ENCODE measurements around the gene MCF2L2. TPM values are rescaled to one million over a fixed set of nuclear protein-coding genes. Genes with fewer than 3 reads are reported as not detected.
"Not testable (repeated sequence)": the region's sequence is repeated elsewhere in the genome, so short reads cannot be mapped to it uniquely, and the experiment has no call there.

Gene MCF2L2
- total RNA-seq, 1 donor from 2014 or later = 7.2 TPM

- peak; percentile 31 for DNase-seq (ENCODE audit: low spot score)
Measured at GRCh38 chr3:183210862-183211341, 217.5 kb downstream of the MCF2L2 start.

- DNase-seq (ENCODE audit: low spot score) = peak; percentile 72
Measured at GRCh38 chr3:183210341-183210740, 218.1 kb downstream of the MCF2L2 start.

DNA sequence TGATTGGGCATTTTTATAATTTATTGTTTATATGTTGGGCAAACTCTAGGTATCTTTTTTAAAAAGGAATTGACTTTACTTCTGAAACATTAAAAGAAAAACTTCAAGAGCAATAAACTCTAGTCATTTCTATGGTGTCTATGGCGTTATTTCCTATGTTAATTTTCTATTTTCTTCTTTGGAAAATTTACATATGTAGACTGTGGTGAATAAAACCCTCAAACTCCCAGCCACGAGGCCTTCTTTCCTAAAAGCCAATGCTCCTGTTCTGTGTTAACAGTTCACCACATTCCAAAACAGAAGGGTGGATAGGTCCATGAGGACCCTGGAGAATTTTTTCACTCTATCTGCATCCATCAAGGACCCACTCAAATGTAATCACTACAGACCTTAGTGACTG is 219.6 kb downstream of the MCF2L2 start:
- DNase-seq (ENCODE audit: low spot score) = no peak

DNA sequence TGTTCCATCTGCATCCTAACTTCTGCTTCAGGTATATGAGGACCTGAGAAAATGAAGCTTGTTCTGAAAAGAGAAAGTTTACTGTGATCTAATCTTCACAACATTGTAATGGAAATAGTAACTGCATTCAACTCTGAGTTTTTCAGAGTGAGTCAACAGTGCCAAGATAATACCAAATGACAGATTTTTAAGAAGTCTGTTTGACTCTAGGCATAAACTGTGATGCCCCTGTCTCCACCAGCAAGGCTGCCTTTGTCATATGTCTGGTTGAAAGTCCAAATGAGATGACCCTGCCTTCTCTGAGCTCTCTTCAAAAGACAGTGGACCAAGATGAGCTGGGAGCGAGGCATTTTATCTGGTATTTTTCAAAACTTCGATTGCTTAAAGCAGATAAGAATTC is 220.2 kb downstream of the MCF2L2 start:
- no peak for DNase-seq (ENCODE audit: low spot score)

DNA sequence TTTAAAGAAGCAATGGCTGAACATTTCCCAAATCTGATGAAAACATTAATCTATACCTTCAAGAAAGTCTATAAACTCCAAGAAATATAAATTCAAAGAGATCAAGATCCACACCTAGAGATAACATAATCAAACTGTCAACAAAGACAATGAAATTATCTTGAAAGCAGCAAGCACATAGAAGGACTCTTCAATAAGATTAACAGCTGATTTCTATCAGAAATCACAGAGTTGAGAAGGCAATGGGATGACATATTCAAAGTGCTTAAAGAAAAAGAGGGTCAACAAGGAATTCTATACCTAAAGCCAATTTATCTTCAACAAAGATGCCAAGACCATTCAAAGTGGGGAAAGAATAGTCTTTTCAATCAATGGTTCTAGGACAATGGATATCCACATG is 224.7 kb downstream of the MCF2L2 start:
- no peak for DNase-seq (ENCODE audit: low spot score)

- DNase-seq (ENCODE audit: low spot score) = no peak
Measured at GRCh38 chr3:183202004-183202722, 226.3 kb downstream of the MCF2L2 start.

DNA sequence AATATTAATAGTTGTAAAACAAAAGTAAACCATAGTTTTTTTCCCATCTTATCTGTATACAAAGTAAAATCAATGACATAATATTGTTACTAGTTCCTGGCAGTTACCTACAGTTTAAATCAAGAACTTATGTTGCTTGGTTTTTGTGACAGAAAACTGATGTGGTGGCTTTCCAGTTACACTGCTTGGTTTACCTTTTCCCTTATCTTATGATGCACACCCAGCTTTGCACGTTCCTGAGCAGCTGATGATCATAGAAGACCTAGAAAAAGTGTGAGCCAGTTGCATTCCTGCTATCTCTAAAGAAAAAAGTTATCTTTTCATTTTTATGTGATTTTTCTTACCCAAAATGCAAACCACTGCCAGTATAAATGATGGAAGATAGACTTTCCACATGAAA is 229.5 kb downstream of the MCF2L2 start:
- no peak for DNase-seq (ENCODE audit: low spot score)

- DNase-seq (ENCODE audit: low spot score) = no peak
Measured at GRCh38 chr3:183197734-183198133, 230.7 kb downstream of the MCF2L2 start.

GRCh38 chr3:183195266-183195665 is 233.2 kb downstream of the MCF2L2 start:
- no peak for DNase-seq (ENCODE audit: low spot score)

DNA sequence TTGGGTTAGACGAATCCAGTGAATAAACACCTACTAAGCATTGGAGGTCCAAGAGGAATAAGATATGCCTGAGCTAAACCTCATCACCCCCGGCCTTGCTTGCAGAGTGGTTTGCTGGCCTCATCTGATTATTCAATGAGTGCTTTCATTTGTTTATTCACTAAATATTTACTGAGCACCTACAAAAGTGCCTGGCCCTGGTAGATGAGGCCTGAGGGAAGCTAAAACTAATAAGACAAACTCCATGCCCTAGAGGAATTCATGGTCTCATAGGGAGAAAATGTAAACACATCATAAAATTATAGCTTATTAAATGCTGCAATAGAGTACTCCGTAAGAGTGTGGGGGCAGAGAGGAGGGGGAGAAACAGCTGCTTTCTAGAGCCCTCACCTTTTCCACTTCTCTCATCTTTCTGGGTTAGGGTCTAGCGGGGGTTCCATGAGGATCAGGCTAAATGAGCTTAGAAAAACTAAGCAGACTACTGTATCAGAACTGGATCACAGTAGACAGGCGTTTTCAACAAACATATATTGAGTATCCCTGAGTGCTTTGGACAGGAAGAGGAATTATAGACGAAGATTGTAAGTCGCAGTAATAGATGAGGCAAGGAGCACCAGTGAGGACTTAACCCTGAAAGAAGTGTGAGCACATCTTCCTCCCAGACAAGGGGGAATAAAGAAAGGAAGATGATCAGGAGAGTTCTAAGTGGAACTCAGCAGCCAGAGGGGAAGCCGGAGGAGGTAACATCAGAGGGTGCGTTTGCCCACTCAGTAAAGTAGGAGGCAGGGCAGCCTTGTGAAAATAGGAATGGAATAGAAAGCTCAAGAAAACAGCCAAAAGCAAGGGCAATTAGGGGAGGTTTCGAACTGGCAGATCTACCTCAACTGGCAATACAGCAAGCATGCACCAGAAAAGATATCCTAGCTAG is 234.4 kb downstream of the MCF2L2 start:
- DNase-seq (ENCODE audit: low spot score) = no peak

DNA sequence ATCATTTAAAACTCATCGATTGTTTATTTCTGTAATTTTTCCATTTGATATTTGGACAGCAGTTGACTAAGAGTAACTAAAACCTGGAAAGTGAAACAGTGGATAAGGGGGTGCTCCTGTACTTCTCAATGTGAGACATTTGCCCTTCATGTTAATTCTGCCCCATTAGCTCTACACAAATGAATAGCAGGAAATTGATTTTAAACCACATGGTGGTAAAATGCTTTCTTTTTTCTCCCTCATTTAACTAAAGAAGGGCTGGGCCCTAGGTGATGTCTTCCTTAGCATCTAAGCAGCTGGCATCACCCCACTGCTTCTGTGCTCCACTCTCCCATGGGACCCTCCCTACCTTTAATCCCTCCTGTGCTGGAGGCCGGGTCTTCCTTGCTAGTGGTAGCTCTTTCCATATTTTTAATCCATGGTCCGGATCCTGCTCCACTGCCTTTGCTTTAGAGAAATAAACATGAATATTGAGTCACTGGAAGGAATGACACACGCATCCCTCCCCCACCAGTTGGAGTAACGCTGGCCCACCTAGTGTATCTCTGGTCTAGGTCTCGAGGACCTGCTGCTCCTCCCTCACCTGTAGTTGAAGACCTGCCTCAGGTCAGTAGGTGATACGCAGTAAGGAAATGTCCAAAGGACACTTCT is 235.6 kb downstream of the MCF2L2 start:
- DNase-seq (ENCODE audit: low spot score) = no peak

GRCh38 chr3:183189641-183190040 is 238.8 kb downstream of the MCF2L2 start:
- DNase-seq (ENCODE audit: low spot score) = no peak

DNA sequence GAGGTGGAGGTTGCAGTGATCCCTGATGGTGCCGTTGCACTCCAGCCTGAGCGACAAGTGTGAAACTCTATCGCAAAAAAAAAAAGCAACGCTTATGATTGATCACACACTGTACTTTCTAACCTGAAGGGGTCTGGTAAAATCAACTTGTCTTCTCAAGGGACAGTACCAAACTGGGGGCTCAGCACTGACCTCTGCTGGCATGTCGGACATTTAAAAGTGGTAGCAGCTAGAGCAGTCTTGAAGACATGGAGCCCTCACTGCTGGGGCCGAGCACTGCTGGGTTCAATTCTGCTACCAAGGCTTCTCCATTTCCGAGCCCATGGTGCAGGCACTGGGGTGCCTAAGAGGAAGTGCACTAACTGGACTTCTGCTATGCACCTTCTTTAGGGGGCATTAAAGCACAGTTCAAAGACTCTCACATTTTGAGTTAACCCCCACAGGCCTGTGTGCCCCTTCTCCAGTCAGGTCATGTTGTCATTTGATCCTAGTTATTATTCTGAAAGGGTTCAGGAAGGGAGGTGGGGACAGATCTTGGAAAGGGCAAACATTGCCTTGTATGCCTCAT is 239.4 kb downstream of the MCF2L2 start:
- DNase-seq (ENCODE audit: low spot score) = no peak

- no peak for DNase-seq (ENCODE audit: low spot score)
Measured at GRCh38 chr3:183185696-183186095, 242.7 kb downstream of the MCF2L2 start.

DNA sequence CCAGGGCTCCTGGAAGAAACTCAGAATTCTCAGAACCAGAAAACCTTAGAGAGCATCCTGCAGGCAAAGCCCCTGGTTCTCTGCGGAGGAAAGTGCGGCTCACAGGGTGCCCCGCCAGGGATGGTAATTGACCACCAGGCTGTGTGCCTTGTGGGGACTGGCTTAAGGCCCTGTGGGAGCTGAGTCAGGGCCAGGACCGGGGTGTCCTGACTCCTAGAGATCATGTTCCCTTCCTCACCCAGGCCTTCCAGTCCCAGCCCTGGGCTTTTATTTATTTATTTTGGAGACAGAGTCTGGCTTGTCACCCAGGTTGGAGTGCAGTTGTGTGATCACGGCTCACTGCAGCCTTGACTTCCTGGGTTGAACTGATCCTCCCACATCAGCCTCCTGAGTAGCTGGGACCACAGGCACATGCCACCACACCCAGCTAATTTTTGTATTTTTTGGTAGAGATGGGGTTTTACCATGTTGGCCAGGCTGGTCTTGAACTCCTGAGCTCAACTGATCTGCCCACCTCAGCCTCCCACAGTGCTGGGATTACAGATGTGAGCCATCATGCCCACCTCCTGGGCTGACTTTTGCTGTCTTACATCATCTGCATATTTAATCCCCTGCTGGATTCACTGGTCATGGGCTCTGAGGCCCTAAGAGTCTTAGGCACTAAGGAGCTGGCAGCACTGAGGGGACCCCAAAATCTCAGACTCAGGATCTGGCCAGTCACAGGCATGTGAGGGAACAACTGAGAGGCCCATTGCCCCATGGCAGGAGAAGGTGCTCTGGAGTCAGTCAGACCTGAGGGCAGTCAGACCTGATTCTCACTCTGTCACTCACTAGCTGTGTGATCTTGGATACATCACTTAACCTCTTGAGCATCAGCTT is 245.4 kb downstream of the MCF2L2 start:
- no peak for DNase-seq (ENCODE audit: low spot score)

GRCh38 chr3:183182073-183182472 is 246.3 kb downstream of the MCF2L2 start:
- no peak for DNase-seq (ENCODE audit: low spot score)

- DNase-seq (ENCODE audit: low spot score) = no peak
Measured at GRCh38 chr3:183181606-183182005, 246.8 kb downstream of the MCF2L2 start.

DNA sequence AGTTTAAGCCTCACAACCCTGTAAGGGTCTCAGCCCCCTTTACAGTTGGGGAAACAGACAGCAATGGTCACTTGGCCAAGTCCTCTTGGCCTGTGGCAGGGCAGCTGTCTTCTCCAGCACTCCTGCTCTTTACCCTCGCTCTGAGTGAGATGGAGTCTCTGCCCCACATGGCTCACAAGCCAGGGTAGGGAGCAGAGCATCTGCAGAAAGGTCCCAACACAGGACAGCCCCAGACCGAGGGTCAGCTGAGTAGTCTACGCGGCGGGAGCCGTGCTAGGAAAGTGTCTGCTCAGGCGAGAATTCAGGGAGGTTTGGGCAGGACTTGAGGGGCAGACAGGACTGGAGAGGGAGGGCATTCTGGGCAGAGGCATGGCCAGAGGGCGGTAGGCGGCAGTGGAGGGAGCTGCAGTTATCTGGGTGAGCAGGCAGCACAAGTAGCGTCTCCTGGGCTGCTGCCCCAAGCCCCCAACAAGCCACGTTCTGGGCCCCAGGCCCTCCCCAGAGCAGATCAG is 247.6 kb downstream of the MCF2L2 start:
- no peak for DNase-seq (ENCODE audit: low spot score)

- no peak for DNase-seq (ENCODE audit: low spot score)
Measured at GRCh38 chr3:183180110-183180783, 248.2 kb downstream of the MCF2L2 start.

- DNase-seq (ENCODE audit: low spot score) = not testable (repeated sequence)
Measured at GRCh38 chr3:183179550-183179908, 248.9 kb downstream of the MCF2L2 start.

Measured in umbilical cord (tissue), 2 donors.